H9 (cell line): ENCODE results near the gene ATF4. TPM values are rescaled to one million over a fixed set of nuclear protein-coding genes. Genes with fewer than 3 reads are reported as not detected.

Experiments
- DNase-seq: peaks from one replicate; pipeline ENCODE4 v3.0.0-alpha.2; 2017
- H2AFZ ChIP-seq: one replicate; pipeline ENCODE4 v1.6.1; 2013; ENCODE audit warnings: mild to moderate bottlenecking, low read length, control low read depth, moderate library complexity
- H2AK5ac ChIP-seq: 2 replicates; pipeline ENCODE4 v1.6.1; 2013; ENCODE audit warnings: low read length, control low read depth, mixed read lengths; ENCODE audit not compliant: insufficient read length
- H2BK120ac ChIP-seq: one replicate; pipeline ENCODE4 v1.6.1; 2013; ENCODE audit warnings: low read depth, mild to moderate bottlenecking, low read length, control low read depth, inconsistent platforms; ENCODE audit not compliant: poor library complexity, severe bottlenecking
- H2BK12ac ChIP-seq: 2 replicates; pipeline ENCODE4 v1.6.1; 2013; ENCODE audit warnings: low read length, control low read depth, mixed read lengths, low read depth; ENCODE audit not compliant: insufficient read length
- H2BK15ac ChIP-seq: 2 replicates; pipeline ENCODE4 v1.6.1; 2013; ENCODE audit warnings: low read depth, low read length, control low read depth
- H2BK20ac ChIP-seq: one replicate; pipeline ENCODE4 v1.6.1; 2013; ENCODE audit warnings: low read depth, mild to moderate bottlenecking, low read length, control low read depth, inconsistent platforms; ENCODE audit not compliant: poor library complexity, severe bottlenecking
- H2BK5ac ChIP-seq: 2 replicates; pipeline ENCODE4 v1.6.1; 2013; ENCODE audit warnings: low read length, control low read depth, mixed read lengths; ENCODE audit not compliant: insufficient read length
- H3K14ac ChIP-seq: 2 replicates; pipeline ENCODE4 v1.6.1; 2013; ENCODE audit warnings: low read length, control low read depth; ENCODE audit not compliant: insufficient read depth
- H3K18ac ChIP-seq: 2 replicates; pipeline ENCODE4 v1.6.1; 2013; ENCODE audit warnings: low read depth, mild to moderate bottlenecking, mixed read lengths, low read length, control low read depth; ENCODE audit not compliant: insufficient read length
- H3K23ac ChIP-seq: 2 replicates; pipeline ENCODE4 v1.6.1; 2013; ENCODE audit warnings: low read length, control low read depth, mixed read lengths, low read depth; ENCODE audit not compliant: insufficient read length
- H3K23me2 ChIP-seq: 2 replicates; pipeline ENCODE4 v1.6.1; 2013; ENCODE audit warnings: low read depth, mild to moderate bottlenecking, mixed read lengths, low read length, control low read depth; ENCODE audit not compliant: insufficient read length, poor library complexity, severe bottlenecking
- H3K27ac ChIP-seq: 2 replicates; pipeline ENCODE4 v1.5.1; 2013; ENCODE audit warnings: low read length, control low read depth, mixed read lengths, low read depth; ENCODE audit not compliant: insufficient read length
- H3K27me3 ChIP-seq: 2 replicates; pipeline ENCODE4 v1.6.1; 2013; ENCODE audit warnings: low read length, control low read depth, inconsistent platforms; ENCODE audit not compliant: insufficient read depth
- H3K4ac ChIP-seq: 2 replicates; pipeline ENCODE4 v1.6.1; 2013; ENCODE audit warnings: low read depth, mild to moderate bottlenecking, control low read depth, inconsistent platforms, low read length, moderate library complexity
- H3K4me1 ChIP-seq: 2 replicates; pipeline ENCODE4 v1.6.1; 2013; ENCODE audit warnings: low read length, control low read depth, inconsistent platforms; ENCODE audit not compliant: insufficient read depth
- H3K4me2 ChIP-seq: 2 replicates; pipeline ENCODE4 v1.6.1; 2013; ENCODE audit warnings: low read length, control low read depth, mixed read lengths; ENCODE audit not compliant: insufficient read length, insufficient read depth
- H3K56ac ChIP-seq: 2 replicates; pipeline ENCODE4 v1.6.1; 2013; ENCODE audit warnings: low read depth, mild to moderate bottlenecking, mixed read lengths, low read length, control low read depth; ENCODE audit not compliant: insufficient read length
- H3K79me1 ChIP-seq: 2 replicates; pipeline ENCODE4 v1.6.1; 2013; ENCODE audit warnings: low read depth, mild to moderate bottlenecking, moderate library complexity, low read length, control low read depth, inconsistent platforms; ENCODE audit not compliant: insufficient read depth, poor library complexity, severe bottlenecking
- H3K79me2 ChIP-seq: 2 replicates; pipeline ENCODE4 v1.6.1; 2013; ENCODE audit warnings: low read length, control low read depth, inconsistent platforms; ENCODE audit not compliant: insufficient read depth
- H3K9ac ChIP-seq: 2 replicates; pipeline ENCODE4 v1.6.1; 2013; ENCODE audit warnings: low read length, control low read depth, mixed read lengths; ENCODE audit not compliant: insufficient read length; ENCODE audit errors: extremely low read depth
- H3K9me3 ChIP-seq: one replicate; pipeline ENCODE4 v1.6.1; 2013; ENCODE audit warnings: low read depth, low read length, inconsistent platforms; ENCODE audit not compliant: control insufficient read depth
- H3T11ph ChIP-seq: one replicate; pipeline ENCODE4 v1.6.1; 2013; ENCODE audit warnings: mild to moderate bottlenecking, low read length, control low read depth, inconsistent platforms
- H4K20me1 ChIP-seq: one replicate; pipeline ENCODE4 v1.6.1; 2013; ENCODE audit not compliant: control insufficient read depth, insufficient read length, insufficient read depth
- H4K5ac ChIP-seq: 2 replicates; pipeline ENCODE4 v1.6.1; 2013; ENCODE audit warnings: low read depth, mild to moderate bottlenecking, mixed read lengths, low read length, control low read depth; ENCODE audit not compliant: insufficient read length
- H4K8ac ChIP-seq: replicated peaks from 2 replicates; pipeline ENCODE4 v1.6.1; 2013; ENCODE audit warnings: low read length, control low read depth, mixed read lengths, low read depth; ENCODE audit not compliant: insufficient read length
- H4K91ac ChIP-seq: 2 replicates; pipeline ENCODE4 v1.6.1; 2013; ENCODE audit warnings: low read depth, mild to moderate bottlenecking, moderate library complexity, mixed read lengths, low read length, control low read depth; ENCODE audit not compliant: insufficient read length
- H3K27ac Mint-ChIP-seq, 3 experiments: 2 replicates in 2 of 3; 3 replicates in 1 of 3; pipeline ENCODE4 v1.8.0; 2020 to 2021; ENCODE audit warnings: mixed read lengths in 3 of 3, mild to moderate bottlenecking in 1 of 3, moderate library complexity in 1 of 3
- H3K27me3 Mint-ChIP-seq: 2 replicates; pipeline ENCODE4 v1.8.0; 2021; ENCODE audit warnings: low read depth, mild to moderate bottlenecking, moderate library complexity, mixed read lengths
- H3K36me3 Mint-ChIP-seq, 3 experiments: 2 replicates in 2 of 3; 3 replicates in 1 of 3; pipeline ENCODE4 v1.8.0; 2020 to 2021; ENCODE audit warnings: low read depth in 3 of 3, mixed read lengths in 3 of 3; ENCODE audit not compliant: insufficient read depth in 1 of 3
- H3K4me1 Mint-ChIP-seq, 2 experiments: 2 replicates each; pipeline ENCODE4 v1.8.0; 2020; ENCODE audit warnings: mixed read lengths in 2 of 2
- H3K4me3 Mint-ChIP-seq, 2 experiments: 2 replicates in 1 of 2; 3 replicates in 1 of 2; pipeline ENCODE4 v1.8.0; 2020 to 2021; ENCODE audit warnings: mild to moderate bottlenecking in 2 of 2, mixed read lengths in 2 of 2, moderate library complexity in 1 of 2
- H3K9me3 Mint-ChIP-seq, 2 experiments: 2 replicates in 1 of 2; 3 replicates in 1 of 2; pipeline ENCODE4 v1.8.0; 2020; ENCODE audit warnings: mild to moderate bottlenecking in 2 of 2, mixed read lengths in 2 of 2, moderate library complexity in 1 of 2
- CTCF ChIP-seq: fragments of 200-600 bp; sonication (generic); conservative IDR thresholded peaks from 3 replicates; pipeline ENCODE4 v1.8.0; 2021; ENCODE audit warnings: antibody characterized with exemption, mild to moderate bottlenecking
- WGBS: extraction: QIAGEN DNeasy Blood & Tissue Kit; methylation state at CpG from one replicate; pipeline ENCODE4 v1.1.7; 2013; ENCODE audit warnings: missing lambda C conversion rate, low lambda C conversion rate, mixed read lengths; ENCODE audit not compliant: insufficient read length; ENCODE audit errors: extremely low coverage; 5-methylcytosine and 5-hydroxymethylcytosine counted together
- total RNA-seq: library from RNA; stranded (reverse); gene quantifications from 2 replicates; pipeline ENCODE4 v1.2.1, GENCODE V29; 2021

The ATF4 gene
- total RNA-seq, 1 experiment from 2014 or later, result 455 TPM

GRCh38 chr22:39477542-39477941 is 42.8 kb upstream of the ATF4 start:
- no peaks in the 10 kb centered on the region for H3K9me3 ChIP-seq
- no peak overlapping the region for H2BK15ac ChIP-seq
- H3K56ac ChIP-seq, result no peak overlapping the region
- no peak for TF ChIP-seq CTCF
- no peak overlapping the region for H3T11ph ChIP-seq
- Mint-ChIP-seq H3K27ac (no peak overlapping the region), H3K9me3 (no peaks in the 10 kb centered on the region), H3K27me3 (peaks cover 24% of the 10 kb centered on the region), H3K4me3 (peak overlapping the region in 1 of 2 experiments; percentile 20; a peak in 1 of 5 replicates), H3K36me3 (no peaks in the 10 kb centered on the region), H3K4me1 (peaks cover 25 to 37% of the 10 kb centered on the region in 2 experiments)
- H3K4ac ChIP-seq, result no peak overlapping the region
- no peak overlapping the region for H3K23ac ChIP-seq
- no peak overlapping the region for H4K5ac ChIP-seq
- no peak overlapping the region for H3K14ac ChIP-seq
- no peak overlapping the region for H2AFZ ChIP-seq
- H2BK120ac ChIP-seq, result no peak overlapping the region
- H3K18ac ChIP-seq, result no peak overlapping the region
- H4K20me1 ChIP-seq, result no peaks in the 10 kb centered on the region
- no peaks in the 10 kb centered on the region for H3K79me2 ChIP-seq
- H3K9ac ChIP-seq, result no peak overlapping the region
- H2AK5ac ChIP-seq, result no peak overlapping the region
- no peak overlapping the region for H2BK12ac ChIP-seq
- H3K27ac ChIP-seq, result no peak overlapping the region
- no peaks in the 10 kb centered on the region for H3K79me1 ChIP-seq
- H3K27me3 ChIP-seq, result no peaks in the 10 kb centered on the region
- H3K4me1 ChIP-seq, result no peaks in the 10 kb centered on the region; the same call in 1 of the 2 replicates
- WGBS, result no CpG with 5 or more reads among the region's 9 CpGs
- H2BK5ac ChIP-seq, result no peak overlapping the region
- no peaks in the 10 kb centered on the region for H3K23me2 ChIP-seq
- no peak for DNase-seq
- H2BK20ac ChIP-seq, result no peak overlapping the region
- no peak overlapping the region for H4K91ac ChIP-seq
- no peak overlapping the region for H4K8ac ChIP-seq
- H3K4me2 ChIP-seq, result no peak overlapping the region
